GM12878 (cell line): ENCODE measurements around the gene GLT6D1.

ENCODE experiments used
- CTCF ChIP-seq, 3 experiments: IDR thresholded peaks in 2 of 3; conservative IDR thresholded peaks in 1 of 3; 2 replicates each; pipeline ENCODE4 v1.5.1; 2011; ENCODE audit warnings: low read depth in 3 of 3, low read length in 3 of 3, mild to moderate bottlenecking in 3 of 3, control low read depth in 2 of 3, moderate library complexity in 2 of 3, inconsistent platforms in 1 of 3, mixed read lengths in 1 of 3; ENCODE audit not compliant: control insufficient read depth in 2 of 3, insufficient read depth in 1 of 3; ENCODE audit errors: extremely low read depth in 1 of 3
- E2F8 ChIP-seq: fragments of 450-650 bp; IDR thresholded peaks from 2 replicates; pipeline ENCODE4 v1.6.1; 2018; ENCODE audit warnings: mild to moderate bottlenecking, low read depth, moderate library complexity; ENCODE audit not compliant: partially characterized antibody
- PML ChIP-seq: IDR thresholded peaks from 2 replicates; pipeline ENCODE4 v1.6.1; 2012; ENCODE audit warnings: low read length, inconsistent platforms
- POLR2AphosphoS5 ChIP-seq: IDR thresholded peaks from 2 replicates; pipeline ENCODE4 v1.6.1; 2011; ENCODE audit warnings: mild to moderate bottlenecking, low read length, inconsistent platforms
- RFX5 ChIP-seq: IDR thresholded peaks from 2 replicates; pipeline ENCODE4 v1.6.1; 2011; ENCODE audit warnings: low read depth, low read length, improper control_type of control experiment
- SKIL ChIP-seq: fragments of 450-650 bp; IDR thresholded peaks from 2 replicates; pipeline ENCODE4 v1.6.1; 2017; ENCODE audit warnings: mild to moderate bottlenecking, low read depth, inconsistent platforms; ENCODE audit not compliant: poor library complexity, severe bottlenecking
- TAF1 ChIP-seq: IDR thresholded peaks from 2 replicates; pipeline ENCODE4 v1.6.1; 2011; ENCODE audit warnings: mild to moderate bottlenecking, low read depth, low read length, borderline replicate concordance

GRCh38 chr9:135678236-135679017 is 39.1 kb upstream of the GLT6D1 start:
- no peak for TF ChIP-seq POLR2AphosphoS5
- no peak for TF ChIP-seq CTCF (IDR thresholded peaks at IDR 0.05 in 2 of 3, conservative IDR thresholded peaks at IDR 0.05 in 1 of 3; ENCODE audit: control insufficient read depth in 2 of 3, extremely low read depth in 1 of 3, insufficient read depth in 1 of 3, low read depth in 3 of 3, low read length in 3 of 3)
- no peak for TF ChIP-seq SKIL
- TF ChIP-seq E2F8 = no peak
- no peak for TF ChIP-seq RFX5
- no peak for TF ChIP-seq PML
- no peak for TF ChIP-seq TAF1
